ENCODE measurements around the gene RUNX2. TPM values are rescaled to one million over a fixed set of nuclear protein-coding genes. Genes with fewer than 3 reads are reported as not detected.

The RUNX2 gene
- total and polyA plus RNA-seq, 2 donors (not counting 1 experiment from before 2014, with no cell fraction given) = 1.3 to 2.4 TPM

- no peaks in the 10 kb centered on the region for H4K20me1 ChIP-seq (ENCODE audit: control insufficient read depth, insufficient read depth, low read length, poor library complexity, severe bottlenecking)
- H3K9me3 Mint-ChIP-seq (ENCODE audit: insufficient read depth) = no peaks in the 10 kb centered on the region
- H3K27ac ChIP-seq (ENCODE audit: low read length in 2 of 2) = no peak overlapping the region
- no peaks in the 10 kb centered on the region for H3K27me3 Mint-ChIP-seq
- H3K9me3 ChIP-seq (ENCODE audit: control extremely low read depth in 1 of 3, control insufficient read depth in 2 of 3, insufficient read depth in 1 of 3, low read length in 2 of 3) = no peaks in the 10 kb centered on the region
- H3K4me1 ChIP-seq (ENCODE audit: control insufficient read depth in 2 of 2, insufficient read depth in 2 of 2, low read length in 2 of 2) = no peaks in the 10 kb centered on the region
- no peaks in the 10 kb centered on the region for H3K4me1 Mint-ChIP-seq
- H3K4me2 ChIP-seq (replicated peaks; ENCODE audit: low read depth, low read length, poor library complexity, severe bottlenecking) = no peak overlapping the region
- H3K9ac ChIP-seq (ENCODE audit: low read length) = no peak overlapping the region
- no peaks in the 10 kb centered on the region for H3K79me2 ChIP-seq (ENCODE audit: control insufficient read depth, insufficient read depth, low read length)
- no peak overlapping the region for H3K4me3 Mint-ChIP-seq
- no peak for TF ChIP-seq EZH2 (IDR thresholded peaks at IDR 0.05; ENCODE audit: borderline replicate concordance, insufficient read depth, low read depth, low read length, poor library complexity, severe bottlenecking)
- TF ChIP-seq, protein P1, sequence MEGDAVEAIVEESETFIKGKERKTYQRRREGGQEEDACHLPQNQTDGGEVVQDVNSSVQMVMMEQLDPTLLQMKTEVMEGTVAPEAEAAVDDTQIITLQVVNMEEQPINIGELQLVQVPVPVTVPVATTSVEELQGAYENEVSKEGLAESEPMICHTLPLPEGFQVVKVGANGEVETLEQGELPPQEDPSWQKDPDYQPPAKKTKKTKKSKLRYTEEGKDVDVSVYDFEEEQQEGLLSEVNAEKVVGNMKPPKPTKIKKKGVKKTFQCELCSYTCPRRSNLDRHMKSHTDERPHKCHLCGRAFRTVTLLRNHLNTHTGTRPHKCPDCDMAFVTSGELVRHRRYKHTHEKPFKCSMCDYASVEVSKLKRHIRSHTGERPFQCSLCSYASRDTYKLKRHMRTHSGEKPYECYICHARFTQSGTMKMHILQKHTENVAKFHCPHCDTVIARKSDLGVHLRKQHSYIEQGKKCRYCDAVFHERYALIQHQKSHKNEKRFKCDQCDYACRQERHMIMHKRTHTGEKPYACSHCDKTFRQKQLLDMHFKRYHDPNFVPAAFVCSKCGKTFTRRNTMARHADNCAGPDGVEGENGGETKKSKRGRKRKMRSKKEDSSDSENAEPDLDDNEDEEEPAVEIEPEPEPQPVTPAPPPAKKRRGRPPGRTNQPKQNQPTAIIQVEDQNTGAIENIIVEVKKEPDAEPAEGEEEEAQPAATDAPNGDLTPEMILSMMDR (IDR thresholded peaks at IDR 0.05) = no peak
- no peak for ATAC-seq (ENCODE audit: low read depth)
- ChIA-PET CTCF (no interaction called here), POLR2A (no interaction called here)
- H3K4me3 ChIP-seq (ENCODE audit: control extremely low read depth in 1 of 5, extremely low read depth in 1 of 5, insufficient read depth in 1 of 5, low read depth in 2 of 5, low read length in 4 of 5) = no peak overlapping the region
- no peak overlapping the region for H2AFZ ChIP-seq (ENCODE audit: insufficient read depth, low read depth, low read length, poor library complexity, severe bottlenecking)
- intact Hi-C loops (cut with micrococcal nuclease) = no loop called here
- 83% methylated on average over 2 of the region's 6 CpGs for WGBS (ENCODE audit: insufficient coverage)
- H3K27ac Mint-ChIP-seq = no peak overlapping the region
- no peak for DNase-seq
- no peaks in the 10 kb centered on the region for H3K27me3 ChIP-seq (replicated peaks in 1 of 4; ENCODE audit: control extremely low read depth in 1 of 4, control insufficient read depth in 3 of 4, insufficient read depth in 4 of 4, low read length in 3 of 4)
- no peaks in the 10 kb centered on the region for H3K36me3 ChIP-seq (replicated peaks in 1 of 2; ENCODE audit: control extremely low read depth in 1 of 2, control insufficient read depth in 1 of 2, extremely low read depth in 1 of 2, insufficient read depth in 2 of 2, low read length in 1 of 2)
Observed at GRCh38 chr6:45455408-45455807, 127.3 kb downstream of the RUNX2 start.

GRCh38 chr6:45457141-45457540 lies 129.0 kb downstream of the RUNX2 start:
- Histone ChIP-seq H3K9me3 (ENCODE audit: control extremely low read depth in 1 of 3, control insufficient read depth in 2 of 3, insufficient read depth in 1 of 3, low read length in 2 of 3) (no peaks in the 10 kb centered on the region), H3K9ac (ENCODE audit: low read length) (no peak overlapping the region), H3K27me3 (replicated peaks in 1 of 4; ENCODE audit: control extremely low read depth in 1 of 4, control insufficient read depth in 3 of 4, insufficient read depth in 4 of 4, low read length in 3 of 4) (no peaks in the 10 kb centered on the region), H3K36me3 (replicated peaks in 1 of 2; ENCODE audit: control extremely low read depth in 1 of 2, control insufficient read depth in 1 of 2, extremely low read depth in 1 of 2, insufficient read depth in 2 of 2, low read length in 1 of 2) (no peaks in the 10 kb centered on the region), H3K4me3 (ENCODE audit: control extremely low read depth in 1 of 5, extremely low read depth in 1 of 5, insufficient read depth in 1 of 5, low read depth in 2 of 5, low read length in 4 of 5) (no peak overlapping the region), H2AFZ (ENCODE audit: insufficient read depth, low read depth, low read length, poor library complexity, severe bottlenecking) (no peak overlapping the region), H3K27ac (ENCODE audit: low read length in 2 of 2) (no peak overlapping the region), H3K4me1 (ENCODE audit: control insufficient read depth in 2 of 2, insufficient read depth in 2 of 2, low read length in 2 of 2) (peaks cover 0 to 4% of the 10 kb centered on the region in 2 donors), H3K79me2 (ENCODE audit: control insufficient read depth, insufficient read depth, low read length) (no peaks in the 10 kb centered on the region), H3K4me2 (replicated peaks; ENCODE audit: low read depth, low read length, poor library complexity, severe bottlenecking) (no peak overlapping the region), H4K20me1 (ENCODE audit: control insufficient read depth, insufficient read depth, low read length, poor library complexity, severe bottlenecking) (no peaks in the 10 kb centered on the region)
- TF ChIP-seq, protein P1 (IDR thresholded peaks at IDR 0.05) = no peak
- TF ChIP-seq EZH2 (IDR thresholded peaks at IDR 0.05; ENCODE audit: borderline replicate concordance, insufficient read depth, low read depth, low read length, poor library complexity, severe bottlenecking) = no peak
- Mint-ChIP-seq H3K9me3 (ENCODE audit: insufficient read depth) (no peaks in the 10 kb centered on the region), H3K4me1 (no peaks in the 10 kb centered on the region), H3K27ac (no peak overlapping the region), H3K27me3 (no peaks in the 10 kb centered on the region), H3K4me3 (no peak overlapping the region)
- no peak for DNase-seq
- intact Hi-C loops (cut with micrococcal nuclease) = no loop called here
- ChIA-PET POLR2A (no interaction called here), CTCF (no interaction called here)
- ATAC-seq (ENCODE audit: low read depth) = no peak
